H1 (cell line): ENCODE measurements around the gene RARB. TPM values are rescaled to one million over a fixed set of nuclear protein-coding genes. Genes with fewer than 3 reads are reported as not detected.

Experiments
- CTCF ChIA-PET: fragments of 300-600 bp; sonication (Branson Sonifier 250); formaldehyde crosslinking; loops from one replicate; lab custom pipeline; 2021; ENCODE audit not compliant: partially characterized antibody; lab: Charles Lee
- POLR2A ChIA-PET: fragments of 300-600 bp; sonication (Branson Sonifier 250); formaldehyde crosslinking; loops from one replicate; lab custom pipeline; 2021; ENCODE audit warnings: inconsistent platforms; ENCODE audit not compliant: partially characterized antibody; lab: Charles Lee
- DNase-seq, 2 experiments: peaks; one replicate each; pipeline versions ENCODE4 v3.0.0 to v3.0.0-alpha.2; 2010 to 2022; ENCODE audit warnings: low spot score in 2 of 2, low read depth in 1 of 2, mixed read lengths in 1 of 2
- FAIRE-seq: peaks from 2 replicates; lab custom pipeline; 2011; peaks lifted over from hg19 to GRCh38; lab: Jason Lieb, UNC
- H2AFZ ChIP-seq: 2 replicates; pipeline ENCODE4 v1.8.1; 2012; ENCODE audit warnings: low read length, inconsistent platforms
- H2AK5ac ChIP-seq: 2 replicates; pipeline ENCODE4 v1.6.1; 2013; ENCODE audit warnings: low read depth, low read length
- H2BK120ac ChIP-seq: replicated peaks from 2 replicates; pipeline ENCODE3; 2013; ENCODE audit warnings: low read depth, low read length, inconsistent platforms
- H2BK12ac ChIP-seq: 2 replicates; pipeline ENCODE4 v1.6.1; 2013; ENCODE audit warnings: low read depth, low read length
- H2BK15ac ChIP-seq: 2 replicates; pipeline ENCODE4 v1.6.1; 2013; ENCODE audit warnings: low read length
- H2BK20ac ChIP-seq: 2 replicates; pipeline ENCODE4 v1.6.1; 2013; ENCODE audit warnings: low read length
- H2BK5ac ChIP-seq: 2 replicates; pipeline ENCODE4 v1.6.1; 2013; ENCODE audit warnings: low read depth, low read length
- H3K14ac ChIP-seq: 2 replicates; pipeline ENCODE4 v1.6.1; 2013; ENCODE audit warnings: inconsistent platforms; ENCODE audit not compliant: insufficient read length
- H3K18ac ChIP-seq: 2 replicates; pipeline ENCODE4 v1.6.1; 2013; ENCODE audit warnings: low read length; ENCODE audit errors: extremely low read depth
- H3K23ac ChIP-seq: 2 replicates; pipeline ENCODE4 v1.6.1; 2013; ENCODE audit warnings: inconsistent platforms; ENCODE audit not compliant: insufficient read length
- H3K23me2 ChIP-seq: 2 replicates; pipeline ENCODE4 v1.6.1; 2013; ENCODE audit warnings: low read depth, low read length
- H3K27ac ChIP-seq: 2 replicates; pipeline ENCODE4 v1.6.1; 2011; ENCODE audit warnings: low read depth, low read length, inconsistent platforms
- H3K27me3 ChIP-seq, 4 experiments: replicated peaks in 1 of 4; 1 replicate in 1 of 4; 2 replicates in 3 of 4; pipeline versions ENCODE4 v1.6.1 to v1.8.1; 2011 to 2013; ENCODE audit warnings: low read length in 3 of 4, mild to moderate bottlenecking in 3 of 4, inconsistent platforms in 2 of 4, mixed read lengths in 2 of 4, moderate library complexity in 1 of 4; ENCODE audit not compliant: control insufficient read depth in 3 of 4, insufficient read depth in 3 of 4; ENCODE audit errors: extremely low read depth in 1 of 4
- H3K36me3 ChIP-seq, 4 experiments: 2 replicates each; pipeline versions ENCODE4 v1.6.1 to v1.8.1; 2011 to 2013; ENCODE audit warnings: mild to moderate bottlenecking in 4 of 4, low read length in 3 of 4, moderate library complexity in 2 of 4, control low read depth in 1 of 4, inconsistent platforms in 1 of 4; ENCODE audit not compliant: insufficient read depth in 4 of 4, control insufficient read depth in 2 of 4
- H3K4ac ChIP-seq: replicated peaks from 2 replicates; pipeline ENCODE3; 2013; ENCODE audit warnings: low read length, low read depth, mixed read lengths, inconsistent platforms; ENCODE audit not compliant: insufficient read length
- H3K4me1 ChIP-seq, 4 experiments: replicated peaks in 1 of 4; 1 replicate in 1 of 4; 2 replicates in 3 of 4; pipeline versions ENCODE4 v1.6.1 to v1.8.1; 2011 to 2013; ENCODE audit warnings: low read length in 3 of 4, inconsistent platforms in 2 of 4, mixed read lengths in 1 of 4; ENCODE audit not compliant: insufficient read depth in 4 of 4, control insufficient read depth in 3 of 4
- H3K4me2 ChIP-seq, 2 experiments: 2 replicates each; pipeline versions ENCODE4 v1.6.1 to v1.8.1; 2011 to 2013; ENCODE audit warnings: low read depth in 2 of 2, low read length in 2 of 2, control low read depth in 1 of 2, inconsistent platforms in 1 of 2, mild to moderate bottlenecking in 1 of 2; ENCODE audit not compliant: insufficient read depth in 1 of 2
- H3K4me3 ChIP-seq, 4 experiments: fragments of 200-600, 300-600 bp in 1 of 4; sonication (generic), shearing (Covaris generic), sonication (Bioruptor Twin) in 1 of 4; 2 replicates each; pipeline versions ENCODE4 v1.5.1 to v1.8.1; 2011 to 2016; ENCODE audit warnings: low read length in 4 of 4, low read depth in 3 of 4, control low read depth in 2 of 4, inconsistent platforms in 2 of 4, mild to moderate bottlenecking in 2 of 4, mixed read lengths in 1 of 4, moderate library complexity in 1 of 4; ENCODE audit not compliant: insufficient read depth in 2 of 4; ENCODE audit errors: extremely low read depth in 1 of 4
- H3K56ac ChIP-seq: replicated peaks from 2 replicates; pipeline ENCODE3; 2013; ENCODE audit warnings: low read depth, mild to moderate bottlenecking, mixed read lengths, low read length, inconsistent platforms; ENCODE audit not compliant: insufficient read length
- H3K79me1 ChIP-seq: 2 replicates; pipeline ENCODE4 v1.6.1; 2013; ENCODE audit warnings: low read depth, low read length, control low read depth
- H3K79me2 ChIP-seq, 2 experiments: 2 replicates each; pipeline versions ENCODE4 v1.6.1 to v1.8.1; 2012 to 2013; ENCODE audit warnings: low read length in 2 of 2, mild to moderate bottlenecking in 2 of 2, inconsistent platforms in 1 of 2; ENCODE audit not compliant: insufficient read depth in 2 of 2, control insufficient read depth in 1 of 2
- H3K9ac ChIP-seq, 4 experiments: replicated peaks in 1 of 4; 1 replicate in 1 of 4; 2 replicates in 3 of 4; pipeline versions ENCODE4 v1.6.1 to v1.8.1; 2011 to 2013; ENCODE audit warnings: low read depth in 3 of 4, low read length in 3 of 4, control low read depth in 2 of 4, mild to moderate bottlenecking in 2 of 4, moderate library complexity in 2 of 4, inconsistent platforms in 1 of 4; ENCODE audit errors: extremely low read depth in 1 of 4
- H3K9me3 ChIP-seq, 2 experiments: 2 replicates each; pipeline versions ENCODE4 v1.6.1 to v1.8.1; 2012 to 2013; ENCODE audit warnings: mild to moderate bottlenecking in 2 of 2, moderate library complexity in 2 of 2, control low read depth in 1 of 2, inconsistent platforms in 1 of 2, low read depth in 1 of 2, low read length in 1 of 2, mixed read lengths in 1 of 2; ENCODE audit not compliant: insufficient read depth in 2 of 2
- H4K20me1 ChIP-seq, 2 experiments: replicated peaks in 1 of 2; 2 replicates each; pipeline versions ENCODE3 to v1.8.1; 2011 to 2013; ENCODE audit warnings: inconsistent platforms in 2 of 2, low read length in 2 of 2, mild to moderate bottlenecking in 1 of 2; ENCODE audit not compliant: insufficient read depth in 2 of 2, control insufficient read depth in 1 of 2
- H4K5ac ChIP-seq: 2 replicates; pipeline ENCODE4 v1.6.1; 2013; ENCODE audit warnings: low read length, low read depth, mixed read lengths, inconsistent platforms; ENCODE audit not compliant: insufficient read length
- H4K8ac ChIP-seq: 2 replicates; pipeline ENCODE4 v1.8.0; 2013; ENCODE audit warnings: mild to moderate bottlenecking, moderate library complexity, low read length, inconsistent platforms; ENCODE audit not compliant: insufficient read depth; ENCODE audit errors: extremely low read depth
- H4K91ac ChIP-seq: replicated peaks from 2 replicates; pipeline ENCODE3; 2013; ENCODE audit warnings: low read length, mixed read lengths, inconsistent platforms; ENCODE audit not compliant: insufficient read length
- BCL11A ChIP-seq, 2 experiments: IDR thresholded peaks; one replicate each; pipeline ENCODE4 v1.6.1; 2011; ENCODE audit warnings: low read depth in 2 of 2, low read length in 2 of 2, mild to moderate bottlenecking in 2 of 2
- CTBP2 ChIP-seq: IDR thresholded peaks from 2 replicates; pipeline ENCODE4 v1.7.0; 2011; ENCODE audit warnings: borderline replicate concordance, mild to moderate bottlenecking, moderate library complexity, mixed read lengths, low read length; ENCODE audit not compliant: insufficient read depth, insufficient read length
- KDM5A ChIP-seq: fragments of 200-600 bp; IDR thresholded peaks from 2 replicates; pipeline ENCODE4 v1.7.1; 2012; ENCODE audit warnings: mild to moderate bottlenecking, low read length, inconsistent platforms, mixed read lengths
- PHF8 ChIP-seq: fragments of 200-600 bp; sonication (generic); conservative IDR thresholded peaks from 2 replicates; pipeline ENCODE4 v1.7.1; 2012; ENCODE audit warnings: low read depth, mild to moderate bottlenecking, inconsistent platforms, low read length, moderate library complexity
- SAP30 ChIP-seq: fragments of 300-600 bp; sonication (generic); IDR thresholded peaks from 2 replicates; pipeline ENCODE4 v1.7.1; 2012; ENCODE audit warnings: low read length, moderate library complexity, mild to moderate bottlenecking, inconsistent platforms; ENCODE audit not compliant: insufficient read depth, insufficient replicate concordance
- SP1 ChIP-seq: IDR thresholded peaks from 2 replicates; pipeline ENCODE4 v1.6.1; 2011; ENCODE audit warnings: low read depth, low read length
- SP4 ChIP-seq: IDR thresholded peaks from 2 replicates; pipeline ENCODE4 v1.6.1; 2012; ENCODE audit warnings: low read length, inconsistent platforms
- SUZ12 ChIP-seq: fragments of 200-600 bp; sonication (generic); IDR thresholded peaks from 2 replicates; pipeline ENCODE4 v1.6.1; 2012; ENCODE audit warnings: mild to moderate bottlenecking, inconsistent platforms, low read length, moderate library complexity, mixed read lengths
- TEAD4 ChIP-seq: IDR thresholded peaks from 2 replicates; pipeline ENCODE4 v1.6.1; 2012; ENCODE audit warnings: low read depth, low read length, inconsistent platforms, mixed read lengths
- WGBS, 2 experiments: shearing (Covaris generic) in 1 of 2; methylation state at CpG; one replicate each; pipeline versions ENCODE4 v1.1.6 to v1.1.7; 2013 to 2015; ENCODE audit warnings: low lambda C conversion rate in 2 of 2, mixed read lengths in 2 of 2, inconsistent platforms in 1 of 2, low coverage in 1 of 2, missing lambda C conversion rate in 1 of 2; ENCODE audit not compliant: insufficient replicate concordance in 2 of 2, insufficient coverage in 1 of 2, insufficient read length in 1 of 2; ENCODE audit errors: extremely low coverage in 1 of 2, missing lambda C conversion rate in 1 of 2; 5-methylcytosine and 5-hydroxymethylcytosine counted together
- polyA plus RNA-seq, 7 experiments: library from polyadenylated mRNA; depleted of rRNA in 3 of 7; stranded (reverse) in 5 of 7; unstranded in 2 of 7; fragments of >200 nt in 5 of 7; fragments of 200-250 nt in 2 of 7; gene quantifications; 1 replicate in 5 of 7; 2 replicates in 1 of 7; 4 replicates in 1 of 7; pipeline versions ENCODE4 v1.2.1 to v1.2.3, GENCODE V29; 2011 to 2013; ENCODE audit warnings: missing spikeins in 2 of 7, mixed read lengths in 2 of 7
- total RNA-seq: library from RNA; stranded (reverse); fragmentation: NEBNext Ultra II Directional; extraction: Animal tissue kit (Norgen Biotek cat#: 25700); gene quantifications from 2 replicates; pipeline ENCODE4 v1.2.1, GENCODE V29; 2021

Gene RARB
- total and polyA plus RNA-seq, 2 of the 8 experiments (the other 6 are each of a cell fraction or from before 2014, with no cell fraction given): 0.15 to 0.22 TPM

DNA sequence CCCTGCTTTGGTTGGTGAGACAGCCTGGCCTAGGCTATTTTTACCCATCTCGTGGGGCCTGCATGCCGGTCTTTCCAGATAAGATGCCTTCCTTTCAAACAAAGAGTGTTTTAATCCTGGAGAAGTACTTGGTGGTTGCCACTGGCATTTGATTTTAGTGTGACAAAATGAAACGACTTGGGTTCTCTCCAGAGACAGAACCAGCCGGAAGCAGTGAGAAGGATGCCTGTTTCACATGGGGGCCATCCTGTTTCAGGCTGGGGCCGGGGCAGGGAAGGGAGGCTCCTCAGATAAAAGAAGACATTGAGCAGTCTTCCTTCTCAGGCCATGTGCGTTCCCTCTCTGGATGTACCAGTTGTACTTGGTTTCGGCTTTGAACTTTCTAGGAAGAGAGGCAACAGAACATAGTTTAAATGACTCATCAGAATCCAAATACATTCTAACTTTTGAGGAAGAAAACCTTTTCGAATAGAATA lies 161.8 kb downstream of the RARB start:
- no peak for FAIRE-seq

More for the DNA sequence above, 161.8 kb downstream of the RARB start:
- no peaks in the 10 kb centered on the region for H3K79me2 ChIP-seq
- no peak overlapping the region for H2BK5ac ChIP-seq
- H3K36me3 ChIP-seq: no peaks in the 10 kb centered on the region
- H2AK5ac ChIP-seq: no peak overlapping the region
- H3K27me3 ChIP-seq: no peaks in the 10 kb centered on the region
- no peak overlapping the region for H3K23ac ChIP-seq
- no peak overlapping the region for H2BK12ac ChIP-seq
- no peaks in the 10 kb centered on the region for H3K23me2 ChIP-seq
- no peak overlapping the region for H3K9ac ChIP-seq
- H3K18ac ChIP-seq: no peak overlapping the region
- no peak overlapping the region for H3K27ac ChIP-seq
- H3K79me1 ChIP-seq: no peaks in the 10 kb centered on the region
- DNase-seq: no peak
- H2AFZ ChIP-seq: no peak overlapping the region
- no peak overlapping the region for H3K4me3 ChIP-seq
- no peak overlapping the region for H4K91ac ChIP-seq
- no peaks in the 10 kb centered on the region for H4K20me1 ChIP-seq
- H3K56ac ChIP-seq: no peak overlapping the region
- no peak overlapping the region for H2BK15ac ChIP-seq
- H2BK20ac ChIP-seq: no peak overlapping the region
- H3K4me2 ChIP-seq: no peak overlapping the region
- peaks cover 0 to 4% (median 2%) of the 10 kb centered on the region in 4 experiments; a peak in 3 of 7 replicates for H3K4me1 ChIP-seq
- TF ChIP-seq SP4: no peak
- no peak for TF ChIP-seq CTBP2
- no peak for TF ChIP-seq SUZ12
- TF ChIP-seq BCL11A (IDR thresholded peaks at IDR 0.05; ENCODE audit: low read depth in 2 of 2, low read length in 2 of 2): no peak
- no peak for TF ChIP-seq KDM5A
- no peak for TF ChIP-seq TEAD4
- TF ChIP-seq PHF8: no peak
- no peak for TF ChIP-seq SP1
- TF ChIP-seq SAP30: no peak
- TF ChIP-seq, all 59 proteins: peak for 0
- WGBS, 2 experiments: 89% methylated on average over 8 of the region's 8 CpGs; no CpG with 5 or more reads in 1 of the 2 experiments
- ChIA-PET POLR2A (no interaction called here), CTCF (interaction anchor here (0.6 to 11.9 kb wide), 2 partner anchors 16 to 106 kb away, joined by 6 to 138 read pairs; no protein-coding TSS in a partner anchor)
- no peak overlapping the region for H4K8ac ChIP-seq
- H2BK120ac ChIP-seq: no peak overlapping the region
- no peak overlapping the region for H4K5ac ChIP-seq
- no peak overlapping the region for H3K4ac ChIP-seq
- no peaks in the 10 kb centered on the region for H3K9me3 ChIP-seq
- H3K14ac ChIP-seq: no peak overlapping the region
